ENCODE results near the gene BTG1.

DNA sequence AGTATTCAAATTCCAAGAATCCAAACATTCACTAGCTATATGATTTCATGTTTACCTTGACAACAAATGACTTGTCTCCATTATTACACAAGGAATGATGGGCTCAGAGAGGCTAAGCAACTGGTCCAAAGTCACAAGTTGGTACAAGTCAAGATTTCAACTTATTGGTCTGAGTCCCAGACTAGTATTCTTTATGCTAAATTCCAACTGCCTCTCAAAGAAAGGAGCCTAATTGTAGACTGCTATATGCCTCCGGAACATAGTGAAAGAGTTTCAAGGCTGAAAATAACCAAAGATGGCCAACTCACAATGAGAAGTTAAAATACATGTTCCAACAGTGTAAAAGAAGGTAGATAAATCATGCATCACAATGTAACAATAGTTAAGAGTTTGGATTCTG is 7.5 kb downstream of the BTG1 start:
- TF ChIP-seq, protein P1, sequence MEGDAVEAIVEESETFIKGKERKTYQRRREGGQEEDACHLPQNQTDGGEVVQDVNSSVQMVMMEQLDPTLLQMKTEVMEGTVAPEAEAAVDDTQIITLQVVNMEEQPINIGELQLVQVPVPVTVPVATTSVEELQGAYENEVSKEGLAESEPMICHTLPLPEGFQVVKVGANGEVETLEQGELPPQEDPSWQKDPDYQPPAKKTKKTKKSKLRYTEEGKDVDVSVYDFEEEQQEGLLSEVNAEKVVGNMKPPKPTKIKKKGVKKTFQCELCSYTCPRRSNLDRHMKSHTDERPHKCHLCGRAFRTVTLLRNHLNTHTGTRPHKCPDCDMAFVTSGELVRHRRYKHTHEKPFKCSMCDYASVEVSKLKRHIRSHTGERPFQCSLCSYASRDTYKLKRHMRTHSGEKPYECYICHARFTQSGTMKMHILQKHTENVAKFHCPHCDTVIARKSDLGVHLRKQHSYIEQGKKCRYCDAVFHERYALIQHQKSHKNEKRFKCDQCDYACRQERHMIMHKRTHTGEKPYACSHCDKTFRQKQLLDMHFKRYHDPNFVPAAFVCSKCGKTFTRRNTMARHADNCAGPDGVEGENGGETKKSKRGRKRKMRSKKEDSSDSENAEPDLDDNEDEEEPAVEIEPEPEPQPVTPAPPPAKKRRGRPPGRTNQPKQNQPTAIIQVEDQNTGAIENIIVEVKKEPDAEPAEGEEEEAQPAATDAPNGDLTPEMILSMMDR (conservative IDR thresholded peaks at IDR 0.05), result no peak
- no peak for TF ChIP-seq EZH2 (IDR thresholded peaks at IDR 0.05; ENCODE audit: low read depth)

All from PC-9 (cell line).